ENCODE measurements around the gene STPG1.

- TF ChIP-seq POLR2A (IDR thresholded peaks at IDR 0.05): no peak
- no peak for TF ChIP-seq CTCF (IDR thresholded peaks at IDR 0.05)
- no peak for TF ChIP-seq POLR2AphosphoS5 (IDR thresholded peaks at IDR 0.05)
Measured at GRCh38 chr1:24344090-24344742, 69.4 kb downstream of the STPG1 start.

Data from breast epithelium (tissue), 3 donors.